AG20443 (cell line): ENCODE data around the gene ANGEL2.
A peak's percentile ranks its signal among the peaks of the same experiment; 100 is the strongest.
"Not testable (repeated sequence)": the region's sequence is repeated elsewhere in the genome, so short reads cannot be mapped to it uniquely, and the experiment has no call there.

ENCODE experiments used
- DNase-seq: peaks from one replicate; pipeline ENCODE4 v3.0.0; 2012; ENCODE audit warnings: low spot score, mixed read lengths

Gene ANGEL2

GRCh38 chr1:212975111-212975918 lies 40.4 kb downstream of the ANGEL2 start:
- DNase-seq = peak; percentile 33

GRCh38 chr1:212974711-212975110 lies 41.0 kb downstream of the ANGEL2 start:
- no peak for DNase-seq

- no peak for DNase-seq
These were observed 41.8 kb downstream of the ANGEL2 start for GRCh38 chr1:212973899-212974298.

GRCh38 chr1:212973426-212973825 lies 42.2 kb downstream of the ANGEL2 start:
- DNase-seq = no peak

- DNase-seq = no peak
These were observed 44.4 kb downstream of the ANGEL2 start for GRCh38 chr1:212971312-212971711.

- no peak for DNase-seq
These were observed 45.6 kb downstream of the ANGEL2 start for GRCh38 chr1:212970085-212970484.

- no peak for DNase-seq
These were observed 47.3 kb downstream of the ANGEL2 start for GRCh38 chr1:212968368-212968863.

- peak; percentile 68 for DNase-seq
These were observed 47.9 kb downstream of the ANGEL2 start for GRCh38 chr1:212967801-212968200.

GRCh38 chr1:212966616-212967015 lies 49.1 kb downstream of the ANGEL2 start:
- DNase-seq = no peak

- DNase-seq = not testable (repeated sequence)
These were observed 50.7 kb downstream of the ANGEL2 start for GRCh38 chr1:212964993-212965392.

GRCh38 chr1:212964102-212964501 lies 51.6 kb downstream of the ANGEL2 start:
- no peak for DNase-seq

GRCh38 chr1:212962509-212962908 lies 53.2 kb downstream of the ANGEL2 start:
- DNase-seq = no peak

- no peak for DNase-seq
These were observed 54.7 kb downstream of the ANGEL2 start for GRCh38 chr1:212960932-212961331.

GRCh38 chr1:212959266-212960220 lies 56.1 kb downstream of the ANGEL2 start:
- DNase-seq = no peak

- DNase-seq = no peak
These were observed 57.5 kb downstream of the ANGEL2 start for GRCh38 chr1:212958175-212958574.

- no peak for DNase-seq
These were observed 58.1 kb downstream of the ANGEL2 start for GRCh38 chr1:212957546-212957945.

GRCh38 chr1:212955961-212956620 lies 59.6 kb downstream of the ANGEL2 start:
- no peak for DNase-seq

- no peak for DNase-seq
These were observed 60.6 kb downstream of the ANGEL2 start for GRCh38 chr1:212955098-212955497.

GRCh38 chr1:212954514-212954913 lies 61.2 kb downstream of the ANGEL2 start:
- DNase-seq = no peak

GRCh38 chr1:212953321-212953720 lies 62.3 kb downstream of the ANGEL2 start:
- DNase-seq = no peak

- no peak for DNase-seq
These were observed 63.1 kb downstream of the ANGEL2 start for GRCh38 chr1:212952641-212952976.

- no peak for DNase-seq
These were observed 63.6 kb downstream of the ANGEL2 start for GRCh38 chr1:212951947-212952640.
